Fibroblast of skin of right biceps (primary cell): ENCODE data around the gene ADSS1.

ENCODE experiments used
- DNase-seq: peaks from one replicate; pipeline ENCODE4 v3.0.0-alpha.2; 2013

The ADSS1 gene

DNA sequence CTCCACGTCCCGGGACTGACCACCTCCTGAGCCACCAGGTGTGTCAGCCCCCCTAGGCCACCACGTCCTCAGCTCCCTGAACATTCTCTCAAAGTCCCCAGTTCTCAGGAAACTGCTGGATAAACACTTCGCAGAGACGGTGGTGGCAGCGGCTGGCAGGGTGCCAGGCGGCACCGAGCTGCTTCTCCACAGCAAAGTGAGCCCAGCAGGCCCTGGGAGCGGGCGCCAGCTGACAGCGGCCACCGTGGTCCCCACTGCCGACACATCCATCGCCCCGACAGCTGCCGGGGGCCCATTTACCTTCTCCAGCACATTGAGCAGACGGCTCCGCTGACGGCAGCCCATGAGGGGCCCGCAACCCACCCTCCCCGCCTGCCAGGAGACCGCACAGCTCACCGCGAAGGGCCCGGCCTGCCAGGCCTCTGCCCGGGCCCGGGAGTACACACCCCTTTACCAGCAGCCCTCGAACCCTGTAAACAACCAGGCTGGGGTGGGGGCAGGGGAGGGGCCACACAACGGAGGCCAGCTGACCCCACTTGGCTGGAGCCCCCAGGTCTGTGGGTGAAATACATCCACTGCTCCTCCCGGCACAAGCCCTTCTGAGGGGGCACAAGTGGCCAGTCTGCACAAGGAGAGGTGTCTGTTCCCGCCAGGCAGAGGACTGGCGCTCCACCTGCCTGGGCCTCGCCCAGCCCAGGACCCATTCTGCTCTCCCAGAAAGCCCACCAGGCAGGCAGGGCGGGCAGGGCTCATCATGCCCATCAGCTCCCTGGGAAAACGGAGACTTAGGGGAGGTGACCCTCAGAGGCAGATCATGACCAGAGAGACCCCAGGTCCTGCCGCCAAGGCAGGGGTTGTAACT lies 61.0 kb downstream of the ADSS1 start:
- DNase-seq: no peak

DNA sequence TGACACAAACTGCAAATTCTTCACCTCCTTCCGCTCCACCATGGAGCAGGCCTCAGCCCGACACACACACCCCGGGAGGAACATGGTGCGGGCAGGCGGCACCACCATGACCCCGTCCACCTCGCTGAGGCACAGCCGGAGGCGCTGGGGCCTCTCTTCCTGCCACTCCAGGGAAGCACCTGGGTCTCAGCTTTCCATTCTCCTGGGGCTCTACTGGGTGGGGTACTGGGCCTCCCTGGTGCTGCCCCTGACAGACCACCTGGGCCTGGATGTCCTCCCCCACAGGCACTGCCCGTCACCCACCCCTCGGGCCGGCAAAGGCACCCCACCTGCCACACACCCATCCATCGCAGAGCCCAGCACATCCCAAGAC lies 61.7 kb downstream of the ADSS1 start:
- DNase-seq: no peak

DNA sequence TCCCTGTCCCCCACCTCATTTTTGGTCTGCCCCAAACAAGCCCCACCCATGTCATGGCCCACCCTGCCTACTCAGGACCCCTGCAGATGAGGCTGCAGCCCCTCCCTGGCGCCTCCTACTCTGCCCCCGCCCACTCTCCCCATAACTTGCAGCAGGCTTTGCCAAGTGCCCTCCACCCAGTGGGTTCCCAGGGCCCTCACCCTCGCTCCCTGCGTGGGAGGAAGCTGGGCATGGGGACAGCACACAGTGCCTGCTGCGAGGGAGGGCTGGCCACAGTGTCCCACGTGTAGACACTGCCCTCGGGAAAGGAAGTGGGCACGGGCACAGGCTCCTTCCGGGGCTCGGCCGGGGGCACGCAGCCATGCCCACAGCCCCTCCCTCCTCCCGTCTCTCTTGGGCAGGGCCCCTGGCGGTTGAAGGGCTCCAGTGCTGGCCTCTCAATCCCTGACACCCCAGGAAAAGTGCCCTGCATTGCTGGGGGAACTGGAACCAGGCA lies 62.1 kb downstream of the ADSS1 start:
- DNase-seq: no peak

DNA sequence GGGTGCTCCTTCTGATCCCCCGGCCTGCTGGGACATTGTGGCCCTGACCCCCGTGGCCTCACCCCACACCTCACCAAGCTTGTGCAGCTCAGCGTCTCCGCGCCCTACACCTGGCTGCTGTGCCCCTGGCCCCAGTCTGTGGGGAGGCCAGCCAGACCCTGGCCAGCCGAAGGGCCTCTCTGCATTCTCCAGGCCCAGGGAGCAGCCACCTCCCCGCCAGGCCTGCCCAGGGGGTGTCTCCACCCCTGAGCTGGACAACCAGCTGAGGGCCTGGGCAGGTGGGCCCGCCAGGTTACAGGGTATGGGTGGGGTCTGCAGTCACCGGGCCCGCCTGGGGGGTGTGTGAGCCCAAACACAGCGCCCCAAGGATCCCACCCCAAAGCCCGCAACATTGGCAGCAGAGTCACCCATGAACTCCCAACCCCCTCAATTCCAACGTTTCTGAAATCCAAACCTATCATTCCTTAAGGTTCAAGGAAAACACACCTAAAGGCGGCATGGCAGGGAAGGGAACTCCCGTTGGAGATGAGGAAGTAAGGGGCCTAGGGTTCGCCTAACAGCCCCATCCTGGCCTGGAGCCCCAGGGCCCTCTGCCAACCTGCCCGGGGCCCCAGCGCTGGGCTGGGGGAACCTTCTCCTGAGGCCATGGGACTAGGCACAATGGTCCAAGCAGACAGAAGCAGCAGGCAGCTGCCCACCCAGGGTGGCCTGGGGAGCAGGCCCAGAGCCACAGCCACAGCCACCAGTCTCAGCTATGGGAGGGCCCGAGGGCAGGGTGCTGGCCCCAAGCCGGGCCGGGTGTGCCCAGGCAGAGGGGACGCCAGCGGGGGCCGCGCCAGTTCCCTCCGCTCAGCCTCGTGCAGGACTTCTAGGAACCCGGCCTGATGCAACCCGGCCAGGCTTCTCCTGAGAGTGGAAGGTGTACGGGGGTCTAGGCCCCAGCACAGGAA lies 63.0 kb downstream of the ADSS1 start:
- DNase-seq: no peak

DNA sequence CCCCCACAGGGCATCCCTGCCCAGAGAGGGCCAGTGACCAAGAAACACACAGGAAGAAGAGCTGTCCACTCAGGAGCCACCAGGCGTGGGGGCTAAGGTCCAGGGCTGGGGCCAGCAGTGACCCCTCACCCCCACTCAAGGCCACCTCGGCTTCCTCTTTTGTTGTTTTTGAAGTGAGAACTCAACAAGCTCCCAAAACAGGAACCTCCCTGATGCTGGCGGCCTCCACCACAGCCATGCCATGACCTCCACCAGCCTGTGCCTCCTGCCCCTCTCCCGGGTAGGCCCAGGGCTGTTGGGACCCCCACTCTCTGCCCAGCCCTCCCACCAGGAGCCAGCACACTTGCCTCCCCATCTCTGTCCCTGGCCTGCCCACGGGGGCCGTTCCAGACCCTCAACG lies 63.7 kb downstream of the ADSS1 start:
- no peak for DNase-seq

DNA sequence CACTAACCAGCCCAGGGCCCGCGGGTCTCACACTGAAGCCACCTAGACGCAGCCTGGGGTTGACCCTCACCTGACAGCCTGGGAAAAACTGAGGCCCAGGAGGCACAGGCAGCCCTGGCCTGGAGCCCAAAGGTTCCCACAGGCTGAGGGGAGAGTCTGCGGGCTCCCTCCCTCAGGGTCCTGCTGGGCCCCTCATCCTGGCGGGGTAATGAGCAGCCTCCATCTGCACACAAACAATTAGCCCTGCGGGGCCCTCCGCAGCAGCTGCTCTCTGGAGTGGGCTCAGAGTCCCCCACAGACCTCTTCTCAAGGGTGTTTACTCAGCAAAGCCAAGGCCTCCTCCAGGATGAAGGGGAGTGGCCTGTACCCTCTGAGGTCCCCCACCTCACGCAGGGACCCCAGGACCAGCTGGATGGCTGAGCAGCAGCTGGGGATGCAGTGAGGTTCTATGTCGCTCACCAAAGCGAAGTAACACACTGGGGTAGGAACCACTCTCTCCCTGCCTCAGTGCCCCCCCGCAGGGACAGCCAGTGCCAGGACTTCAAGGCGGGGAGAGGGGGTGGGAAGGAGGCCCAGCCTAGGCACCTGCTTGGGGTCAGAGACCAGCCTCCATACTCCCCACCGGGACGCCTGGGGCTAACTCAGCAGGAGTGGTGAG lies 64.3 kb downstream of the ADSS1 start:
- no peak for DNase-seq

DNA sequence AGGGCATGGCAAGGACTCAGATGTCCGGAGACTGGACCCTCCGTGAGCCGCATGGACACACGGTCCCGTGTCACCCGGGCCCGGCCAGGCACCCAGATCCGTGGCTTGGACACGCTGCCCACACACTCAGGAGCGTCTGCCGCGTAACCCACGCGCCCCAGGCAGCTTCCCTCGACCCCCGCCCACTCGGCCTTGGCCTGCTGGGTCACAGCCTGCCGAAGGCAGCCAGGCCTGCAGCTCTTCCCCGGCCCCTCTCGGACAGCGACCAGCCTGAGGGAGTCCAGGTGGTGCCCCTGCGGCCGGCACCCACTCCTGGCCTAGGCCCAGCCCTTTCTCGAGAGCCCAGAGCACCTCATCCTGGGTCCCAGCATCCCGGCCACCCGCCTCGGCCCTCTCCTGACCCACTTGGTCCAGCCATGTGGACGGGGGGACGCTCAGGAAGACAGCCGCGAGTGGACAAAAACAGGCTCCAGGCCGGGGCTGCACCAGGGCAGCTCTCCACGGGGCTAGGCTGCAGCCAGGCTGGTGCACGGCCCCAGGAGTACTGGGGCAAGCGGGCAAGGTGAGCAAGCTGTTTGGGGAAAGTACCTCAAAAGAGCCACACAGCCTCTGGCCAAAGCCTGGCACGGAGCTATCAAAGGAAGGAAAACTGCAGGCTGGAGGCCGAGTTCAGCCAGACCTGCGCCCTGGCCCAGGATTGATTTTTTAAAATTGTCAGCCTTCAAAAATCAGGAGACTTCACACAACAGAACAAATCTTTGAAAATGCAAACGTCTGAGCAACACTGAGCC lies 65.0 kb downstream of the ADSS1 start:
- DNase-seq: no peak

DNA sequence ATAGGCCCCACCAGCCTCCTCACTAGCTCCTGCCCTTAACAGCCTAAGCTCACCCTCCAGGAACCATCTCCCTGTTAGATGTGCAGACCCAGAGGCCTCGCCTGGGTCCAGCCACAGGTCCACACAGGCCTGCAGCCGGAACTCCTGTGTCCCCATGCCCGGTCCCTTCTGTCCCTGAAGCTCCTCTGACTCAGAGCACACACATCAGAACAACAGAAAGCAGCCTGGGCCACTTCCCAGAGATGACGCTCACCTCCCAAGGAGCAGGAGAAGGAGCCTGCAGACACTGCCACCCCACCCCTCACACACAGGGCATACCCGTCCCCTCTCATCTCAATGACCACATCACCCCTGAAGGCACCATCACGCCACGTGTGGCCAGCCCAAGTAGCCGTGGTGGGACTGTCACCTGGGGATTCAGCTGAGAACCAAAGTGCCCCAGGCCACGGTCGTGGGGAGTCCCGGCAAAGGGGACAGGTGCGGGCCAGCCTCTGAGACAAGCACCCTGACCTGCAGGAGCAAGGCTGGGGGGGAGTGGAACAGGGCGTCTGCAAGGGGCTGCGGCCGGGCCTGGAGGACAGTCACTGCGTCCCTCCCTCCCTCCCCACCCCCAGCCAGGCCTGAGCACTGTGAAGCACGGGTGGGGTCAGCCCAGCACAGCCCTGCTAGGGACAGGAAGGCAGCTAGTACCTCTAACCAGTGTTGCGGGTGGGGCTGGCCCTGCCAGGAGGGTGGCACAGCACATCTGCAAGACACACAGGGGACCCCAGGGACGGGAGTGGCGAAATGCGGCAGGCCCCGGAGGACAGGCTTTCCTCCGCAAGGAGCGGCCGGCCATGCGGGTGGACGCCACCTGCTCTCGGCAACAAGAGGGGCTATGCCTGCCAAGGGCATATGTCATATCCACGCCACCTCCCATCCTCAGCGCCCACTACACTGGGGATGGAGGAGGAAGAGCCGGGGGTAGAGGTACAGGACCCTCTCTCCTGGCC lies 66.0 kb downstream of the ADSS1 start:
- DNase-seq: no peak

DNA sequence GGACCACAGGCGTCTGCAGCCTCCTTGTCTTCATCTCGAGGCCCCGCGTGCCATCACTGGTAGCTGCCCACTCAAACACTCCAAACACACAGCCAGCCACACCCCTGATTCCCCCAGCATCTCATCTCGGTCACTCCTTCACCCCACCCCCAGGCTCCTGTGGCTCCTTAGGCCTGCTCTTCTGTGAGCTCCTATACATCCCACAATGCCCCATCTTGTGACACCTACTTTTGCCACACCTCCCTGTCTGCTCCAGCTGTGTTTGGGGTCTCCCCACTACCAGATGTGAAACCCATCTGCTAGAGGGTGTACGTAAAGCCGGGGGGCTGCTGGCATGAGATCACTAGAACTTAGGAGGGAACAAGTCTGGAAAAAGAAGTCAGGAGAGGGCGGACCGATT lies 67.4 kb downstream of the ADSS1 start:
- no peak for DNase-seq

DNA sequence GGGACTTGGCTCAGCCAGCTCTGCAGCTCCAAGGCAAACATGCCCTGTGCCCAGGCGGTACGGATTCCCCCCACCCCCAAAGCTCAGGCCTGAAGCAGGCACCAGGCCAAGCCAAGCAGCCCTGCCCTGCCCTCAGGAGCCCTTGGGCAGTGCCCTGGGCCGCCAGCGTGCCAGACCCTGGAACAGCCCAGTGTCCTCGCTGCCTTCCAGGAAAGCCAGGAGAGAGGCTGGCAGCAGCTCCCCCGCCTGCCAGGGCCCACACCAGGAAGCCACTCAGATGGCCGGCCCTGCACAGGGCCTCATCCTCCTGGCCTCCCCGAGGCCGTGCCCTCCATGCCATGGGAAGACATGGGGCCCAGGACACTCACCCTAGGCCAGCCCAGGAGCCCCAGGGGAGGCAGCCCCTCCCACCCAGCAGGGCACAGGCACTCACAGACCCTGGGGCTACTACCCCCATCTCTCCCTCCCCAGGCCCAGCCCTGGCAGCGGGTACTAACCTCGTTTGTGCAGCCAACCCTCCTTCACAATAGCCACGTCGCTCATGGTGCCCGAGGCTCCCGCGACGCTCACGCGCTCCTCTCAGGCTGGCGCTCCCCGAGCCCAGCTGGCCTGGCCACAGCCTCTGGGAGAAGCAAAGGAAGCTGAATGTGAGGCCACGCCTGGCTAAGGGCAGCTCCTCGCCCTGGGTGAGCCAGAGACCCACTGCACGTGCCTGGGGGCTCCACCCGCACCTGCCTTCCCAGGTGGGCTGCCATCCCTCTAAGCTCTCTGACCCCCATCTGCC lies 68.3 kb downstream of the ADSS1 start:
- DNase-seq: no peak

DNA sequence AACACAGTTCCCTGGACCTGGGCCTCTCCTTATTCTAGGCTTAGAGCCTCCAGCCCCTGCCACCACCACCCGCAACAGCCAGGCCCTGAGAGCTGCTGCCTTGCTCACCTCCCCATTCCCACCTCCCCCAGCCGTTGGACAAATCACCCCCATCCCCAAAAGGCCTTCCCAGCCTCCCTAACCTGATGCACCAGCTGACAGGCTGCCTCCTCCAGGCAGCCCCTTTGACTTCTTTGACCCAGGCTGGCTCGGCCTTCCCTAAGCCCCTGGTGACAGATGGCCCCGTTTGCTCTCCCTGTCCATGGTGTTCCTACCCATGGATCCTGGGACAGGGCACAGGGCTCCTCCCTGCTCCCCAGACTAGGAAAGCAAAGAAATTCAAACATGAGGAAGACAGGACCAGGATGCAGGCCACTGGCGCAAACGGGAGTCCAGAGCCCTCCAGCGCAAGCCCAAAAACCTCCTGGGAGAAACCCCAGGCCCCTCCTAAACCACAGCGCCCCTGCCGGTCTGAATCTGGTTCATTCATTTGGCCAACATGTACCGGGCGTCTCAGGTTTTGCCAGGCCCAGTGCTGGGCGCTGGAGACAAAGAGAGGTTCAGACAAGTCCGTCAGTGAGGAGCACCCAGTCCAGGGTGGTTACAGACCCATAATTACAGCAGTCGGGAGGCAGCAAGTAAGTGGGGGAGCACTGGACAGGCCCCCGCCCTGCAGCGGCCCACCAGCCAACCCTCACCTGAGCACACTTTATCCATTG lies 69.1 kb downstream of the ADSS1 start:
- no peak for DNase-seq

DNA sequence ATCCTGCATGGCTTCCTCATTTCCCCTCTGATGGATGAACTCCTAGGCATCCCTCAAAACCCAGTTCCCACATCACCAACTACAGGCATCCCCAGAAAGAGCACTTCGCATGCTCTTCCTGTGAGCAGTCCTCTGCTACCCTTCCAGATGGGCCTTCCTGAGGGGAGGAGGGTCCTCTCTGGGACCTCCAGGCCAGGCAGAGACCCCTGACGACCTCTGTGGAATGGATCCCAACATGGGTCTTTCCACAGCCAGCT lies 69.6 kb downstream of the ADSS1 start:
- no peak for DNase-seq

DNA sequence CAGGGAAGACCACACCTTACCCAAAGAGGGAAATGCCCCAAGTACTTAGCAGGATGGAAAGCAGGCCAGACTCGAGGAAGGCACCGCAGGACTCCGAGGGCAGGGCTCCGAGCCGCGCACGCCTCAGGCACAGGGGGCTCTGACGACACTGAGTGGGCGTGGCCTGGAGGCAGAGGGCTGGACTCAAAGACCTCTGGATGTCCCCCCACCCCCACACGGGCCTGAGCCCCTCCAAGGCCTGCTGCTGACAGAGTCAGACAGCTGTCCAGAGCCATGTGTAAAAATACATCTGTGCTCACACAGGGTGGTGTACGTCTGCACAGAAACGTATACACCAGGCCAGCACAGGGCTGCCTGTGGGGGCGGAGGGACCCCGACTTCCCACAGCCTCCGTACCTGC lies 70.1 kb downstream of the ADSS1 start:
- DNase-seq: peak; percentile 69

DNA sequence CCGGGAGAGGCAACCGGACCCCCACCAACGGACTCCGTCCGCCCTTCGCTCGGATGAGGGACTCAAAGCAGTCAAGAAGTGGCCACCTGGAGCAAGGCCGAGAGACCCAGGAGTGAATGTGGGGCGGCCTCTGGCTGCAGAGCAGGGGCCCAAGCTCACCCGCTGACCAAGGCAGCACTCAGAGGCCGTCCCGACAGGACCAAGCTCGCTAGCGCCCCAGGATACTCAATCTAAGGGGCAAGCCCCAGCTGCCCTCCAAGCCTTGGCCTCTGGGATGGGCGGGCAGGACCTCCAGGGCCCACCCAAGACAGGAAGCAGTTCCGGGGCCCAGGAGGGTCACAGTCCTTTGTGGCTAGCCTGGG lies 70.6 kb downstream of the ADSS1 start:
- no peak for DNase-seq

DNA sequence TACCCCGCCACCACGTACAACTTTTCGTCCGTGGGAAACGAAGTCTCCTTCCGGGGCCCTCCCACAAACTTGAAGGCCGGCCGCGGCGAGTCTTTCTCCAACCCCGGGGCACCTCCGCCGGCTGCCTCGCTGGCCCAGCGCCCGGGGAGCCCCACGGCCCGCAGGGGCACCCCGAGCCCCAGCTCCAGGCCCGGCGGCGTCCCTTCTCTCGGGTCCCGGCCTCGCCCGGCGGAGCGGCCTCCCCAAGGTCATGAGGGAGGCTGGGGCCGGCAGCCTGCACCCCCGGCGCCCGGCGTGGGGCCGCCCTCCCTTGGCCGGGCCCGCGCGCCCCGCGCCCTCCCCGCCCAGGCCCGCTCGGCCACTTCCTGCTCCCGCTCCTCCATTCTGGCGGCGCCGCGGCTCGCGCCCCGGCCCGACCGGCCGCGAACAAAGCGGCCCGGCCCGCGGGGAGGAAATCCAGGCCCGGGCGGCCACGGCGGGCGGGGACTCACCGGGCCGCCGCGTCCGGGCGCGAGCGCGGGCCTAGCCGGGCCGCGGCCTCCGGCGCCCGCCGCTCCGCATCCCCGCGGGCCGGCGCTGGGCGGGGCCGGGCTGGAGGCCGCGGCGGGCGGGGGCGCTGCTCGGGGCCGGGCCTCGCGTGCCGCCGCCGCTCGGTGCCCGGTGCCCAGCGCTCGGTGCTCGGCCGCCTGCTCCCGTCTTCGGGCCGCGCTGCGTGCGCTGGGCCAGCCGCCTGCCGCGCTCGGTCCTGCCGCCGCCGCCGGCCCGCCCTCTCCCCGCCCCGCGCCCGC lies 71.2 kb downstream of the ADSS1 start, which contains the start of gene AKT1:
Gene AKT1, minus strand, starts transcription at position 756 of the 788 bp plus-strand sequence. CDS start 3,105 bp downstream, outside the sequence.
- no peak for DNase-seq

DNA sequence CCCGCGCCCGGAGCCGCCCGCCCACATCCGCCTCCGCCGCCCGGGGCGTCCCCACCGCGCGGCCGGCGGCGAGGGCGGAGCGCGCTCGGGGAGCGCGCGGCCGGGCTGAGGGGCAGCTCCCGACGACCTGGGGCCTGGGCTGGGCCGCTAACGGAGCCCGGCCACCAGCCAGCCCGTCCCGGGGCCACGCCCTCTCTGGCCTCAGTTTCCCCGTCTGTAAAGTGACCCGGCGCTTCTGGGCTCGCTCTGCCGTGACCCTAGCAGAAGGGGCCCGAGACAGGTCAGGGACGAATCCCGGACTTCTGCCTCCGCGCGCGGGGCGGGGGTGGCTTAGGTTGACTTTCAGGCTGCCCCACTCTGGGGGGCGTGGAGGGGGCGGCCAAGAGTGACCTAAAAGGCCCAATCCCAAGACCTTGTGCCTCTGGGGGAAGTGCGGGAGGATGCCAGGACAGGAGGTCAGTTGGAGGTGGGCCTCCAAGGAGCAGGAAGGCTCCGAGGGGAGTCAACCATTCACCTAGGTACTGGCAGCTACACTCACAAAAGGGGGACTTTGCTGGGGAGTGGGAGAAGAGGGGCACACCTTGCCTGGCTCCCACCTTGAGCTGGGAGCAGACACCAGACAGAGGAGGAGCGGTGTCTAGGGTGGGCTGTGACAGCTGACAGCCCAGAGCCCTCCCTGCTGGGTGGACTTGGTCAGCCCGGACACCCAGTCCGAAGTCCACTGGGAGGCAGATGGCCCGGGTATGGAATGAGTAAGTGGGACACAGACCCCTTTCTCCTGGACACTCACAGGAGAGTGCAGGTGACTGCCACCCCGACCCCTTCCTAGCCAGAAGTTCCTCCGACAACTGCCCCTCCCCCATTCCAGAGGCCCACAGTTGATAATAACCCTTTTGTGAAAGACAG lies 72.0 kb downstream of the ADSS1 start:
- DNase-seq: peak; percentile 66

DNA sequence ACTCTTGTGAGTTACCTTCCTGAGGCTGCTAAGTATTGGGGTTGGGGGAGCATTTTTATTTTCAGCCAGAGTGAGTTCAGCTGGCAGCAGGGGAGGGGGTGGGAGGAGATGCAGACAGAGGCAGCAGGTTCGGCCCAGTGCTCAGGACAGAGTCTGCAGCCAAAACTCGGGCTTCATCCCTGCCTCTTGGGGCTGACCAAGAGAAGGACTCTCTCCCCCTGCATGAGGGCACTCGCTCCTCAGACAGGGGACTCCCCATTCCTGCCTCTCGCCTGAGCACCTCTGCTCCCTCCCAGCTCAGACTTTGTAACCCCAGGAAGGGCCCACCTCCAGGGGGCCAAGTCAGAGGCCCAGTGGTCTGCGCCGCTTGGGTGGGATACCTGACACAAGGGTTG lies 72.7 kb downstream of the ADSS1 start:
- no peak for DNase-seq
